Kidney tubule cell (primary cell): ENCODE data around the gene OSBPL1A.
A peak's percentile ranks its signal among the peaks of the same experiment; 100 is the strongest.
"Not testable (repeated sequence)": the region's sequence is repeated elsewhere in the genome, so short reads cannot be mapped to it uniquely, and the experiment has no call there.

ENCODE experiments used
- DNase-seq: peaks from one replicate; pipeline ENCODE4 v3.0.0-alpha.2; 2018; ENCODE audit warnings: low spot score

The OSBPL1A gene

DNA sequence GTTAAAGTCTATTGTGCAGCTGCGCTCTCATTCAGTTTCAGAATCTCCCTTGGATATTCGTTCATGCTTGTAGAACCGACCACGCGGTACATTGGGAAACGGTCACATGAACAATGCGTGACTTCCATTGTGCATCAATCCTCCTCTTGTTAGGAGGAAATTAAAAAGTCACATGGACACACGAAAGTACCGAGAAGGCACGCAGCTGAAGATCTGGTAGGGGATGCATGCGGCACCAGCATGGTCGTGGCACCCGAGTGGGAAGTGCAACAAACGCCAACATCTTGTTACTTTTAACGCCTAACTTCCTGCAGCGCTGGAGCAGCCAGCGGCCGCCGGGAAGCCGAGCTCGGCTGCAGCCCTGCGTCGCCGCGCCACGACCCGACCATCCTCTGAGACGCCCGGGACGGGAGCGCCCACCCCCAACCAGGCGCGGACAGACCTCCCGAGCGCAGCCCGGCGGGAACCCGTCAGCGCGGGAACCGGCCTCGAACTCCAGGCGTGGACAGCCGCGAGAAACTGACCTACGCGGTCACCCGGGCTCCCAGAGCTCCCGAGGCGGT lies 412 bp downstream of the OSBPL1A start:
- DNase-seq, result peak; percentile 58

DNA sequence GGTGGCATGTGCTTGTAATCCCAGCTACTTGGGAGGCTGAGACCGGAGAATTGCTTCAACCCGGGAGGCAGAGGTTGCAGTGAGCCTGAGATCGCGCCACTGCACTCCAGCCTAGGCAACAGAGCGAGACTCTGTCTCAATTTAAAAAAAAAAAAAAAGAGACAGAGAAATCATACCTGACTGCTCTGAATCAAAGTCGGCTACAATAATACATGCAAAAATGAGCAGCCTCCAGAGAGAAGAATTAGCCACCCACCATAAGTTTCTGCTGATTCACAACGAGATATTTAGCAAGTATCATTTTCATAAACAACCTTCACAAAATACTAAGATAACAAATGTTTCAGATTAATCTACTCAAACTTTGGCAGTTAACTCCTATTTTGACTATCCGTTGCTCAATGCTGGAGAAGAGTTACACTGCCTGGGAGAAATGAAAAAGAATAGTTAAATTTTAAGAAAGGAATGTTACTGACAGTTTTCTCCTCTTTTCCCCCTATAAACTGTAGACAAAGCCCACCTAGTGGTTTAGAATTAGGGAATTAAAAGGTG lies 1.5 kb downstream of the OSBPL1A start:
- DNase-seq, result no peak

DNA sequence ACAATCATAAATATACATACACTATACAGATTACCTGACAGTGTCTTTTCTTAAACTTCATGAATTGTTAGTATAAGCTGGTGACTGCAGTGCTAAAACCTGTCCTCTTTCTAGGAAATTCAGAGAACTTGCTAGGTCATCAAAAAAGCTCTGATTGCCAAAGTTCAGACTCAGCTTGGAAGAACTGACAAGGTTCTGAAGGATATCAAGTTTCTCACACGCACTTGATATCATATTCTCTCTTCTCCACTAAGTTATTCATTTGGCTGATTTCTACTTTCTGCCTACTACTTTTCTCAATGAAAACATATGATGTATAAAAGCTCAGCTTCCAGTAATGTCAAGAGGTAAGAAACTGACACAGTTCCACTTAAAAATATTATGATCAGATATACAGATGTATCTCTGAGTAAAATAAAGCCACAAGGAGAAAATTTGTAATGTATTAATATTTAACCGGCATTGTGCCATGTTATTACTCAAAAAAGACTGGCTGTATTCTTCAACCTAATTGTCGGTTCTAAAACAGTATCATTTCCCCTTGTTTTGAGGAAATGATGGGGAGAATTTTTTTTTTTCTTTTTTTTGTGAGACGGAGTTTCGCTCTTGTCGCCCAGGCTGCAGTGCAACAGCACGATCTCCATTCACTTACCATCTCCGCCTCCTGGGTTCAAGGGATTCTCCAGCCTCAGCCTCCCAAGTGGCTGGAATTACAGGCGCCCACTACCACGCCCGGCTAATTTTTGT lies 2.4 kb downstream of the OSBPL1A start:
- DNase-seq, result no peak

DNA sequence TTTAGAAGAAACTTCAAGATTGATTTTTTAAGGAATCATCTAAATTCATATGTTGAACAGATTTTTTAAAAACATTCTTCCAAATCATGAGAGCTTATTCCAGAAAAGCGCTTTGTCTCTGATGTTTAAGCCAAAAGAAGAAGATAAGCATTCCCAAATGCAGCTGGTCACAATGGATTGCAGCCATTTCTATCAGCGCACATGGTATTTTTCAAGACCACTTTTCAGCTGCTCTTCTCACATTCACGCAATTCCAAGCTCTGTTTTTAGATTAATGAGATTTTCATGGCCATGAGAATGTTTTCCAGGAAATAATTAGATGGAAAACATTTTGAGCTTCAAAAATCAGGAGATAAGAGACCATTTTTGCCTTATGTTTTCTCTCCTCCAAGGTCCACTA lies 8.7 kb downstream of the OSBPL1A start:
- no peak for DNase-seq

DNA sequence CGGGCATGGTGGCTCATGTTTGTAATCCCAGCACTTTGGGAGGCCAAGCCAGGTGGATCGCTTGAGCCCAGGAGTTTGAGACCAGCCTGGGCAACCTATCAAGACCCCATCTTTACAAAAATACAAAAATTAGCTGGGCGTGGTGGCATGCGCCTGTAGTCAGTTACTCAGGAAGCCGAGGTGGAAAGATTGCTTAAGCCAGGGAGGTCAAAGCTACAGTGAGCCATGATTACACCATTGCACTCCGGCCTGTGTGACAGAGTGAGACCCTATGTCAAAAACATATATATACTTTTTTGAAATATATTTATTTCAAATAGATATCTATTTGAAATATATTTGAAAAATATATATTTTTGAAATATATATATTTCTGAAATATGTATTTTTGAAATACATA lies 10.9 kb downstream of the OSBPL1A start:
- no peak for DNase-seq

DNA sequence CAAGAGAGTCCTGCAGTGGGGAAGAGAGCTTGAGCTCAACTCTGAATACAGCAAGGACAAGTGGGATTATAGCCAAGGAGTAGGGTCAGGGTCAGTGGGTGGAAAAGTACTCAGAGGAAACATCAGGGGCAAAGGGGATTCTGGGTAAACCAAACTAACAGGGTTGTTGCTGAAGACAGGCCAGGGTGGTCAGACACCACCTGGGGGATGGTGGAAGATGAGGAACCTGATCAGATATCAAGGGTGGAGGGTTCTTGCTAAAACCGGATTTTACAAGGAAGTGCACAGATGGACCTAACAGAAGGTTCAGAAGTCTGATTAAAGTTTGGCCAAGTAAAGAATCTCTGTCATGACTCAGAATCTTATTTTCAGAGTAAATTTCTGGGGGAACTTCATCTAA lies 16.5 kb downstream of the OSBPL1A start:
- no peak for DNase-seq

DNA sequence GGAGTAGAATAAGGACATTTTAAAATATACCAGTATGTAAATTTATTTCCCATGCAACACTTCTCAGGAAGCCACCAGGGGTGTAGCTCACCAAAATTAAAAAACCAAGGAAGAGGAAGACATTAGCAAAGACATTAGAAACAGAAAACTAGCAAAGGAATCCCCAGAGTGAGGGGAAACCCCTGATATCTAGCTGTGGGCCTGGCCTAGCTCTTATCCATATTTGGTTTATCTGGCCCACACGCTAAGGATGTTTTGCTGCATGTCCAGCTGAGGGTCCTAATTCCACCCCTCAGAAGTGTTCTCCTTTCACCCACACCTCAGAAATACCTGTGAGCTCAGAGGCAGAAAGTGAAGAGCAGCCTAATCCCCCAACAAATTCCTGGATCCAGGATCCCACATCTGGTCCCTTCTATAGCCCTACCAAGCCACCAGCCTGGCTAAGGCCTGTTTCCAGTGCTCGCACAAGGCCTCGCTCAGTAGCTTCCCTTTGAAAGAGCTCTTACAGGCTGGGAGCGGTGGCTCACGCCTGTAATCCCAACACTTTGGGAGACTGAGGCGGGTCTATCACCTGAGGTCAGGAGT lies 17.4 kb downstream of the OSBPL1A start:
- no peak for DNase-seq

DNA sequence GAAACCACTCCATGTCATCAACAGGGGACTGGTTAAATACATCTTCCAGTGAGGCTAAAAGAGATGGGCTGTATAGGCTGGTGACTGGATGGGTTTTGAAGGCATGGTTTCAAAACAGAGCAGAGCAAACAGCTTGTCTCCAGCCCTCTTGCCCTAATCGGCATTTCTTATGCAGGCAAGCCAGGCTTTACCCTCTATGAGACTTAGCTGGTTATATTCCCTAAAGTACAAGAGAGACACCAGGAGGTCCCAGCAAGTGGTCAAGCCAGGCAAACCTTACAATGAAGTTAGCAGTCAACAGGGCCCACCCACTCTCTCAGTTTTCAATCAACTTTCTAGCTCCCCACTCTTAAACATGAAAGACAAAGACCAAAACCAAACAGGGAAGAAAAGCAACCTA lies 19.0 kb downstream of the OSBPL1A start:
- no peak for DNase-seq

DNA sequence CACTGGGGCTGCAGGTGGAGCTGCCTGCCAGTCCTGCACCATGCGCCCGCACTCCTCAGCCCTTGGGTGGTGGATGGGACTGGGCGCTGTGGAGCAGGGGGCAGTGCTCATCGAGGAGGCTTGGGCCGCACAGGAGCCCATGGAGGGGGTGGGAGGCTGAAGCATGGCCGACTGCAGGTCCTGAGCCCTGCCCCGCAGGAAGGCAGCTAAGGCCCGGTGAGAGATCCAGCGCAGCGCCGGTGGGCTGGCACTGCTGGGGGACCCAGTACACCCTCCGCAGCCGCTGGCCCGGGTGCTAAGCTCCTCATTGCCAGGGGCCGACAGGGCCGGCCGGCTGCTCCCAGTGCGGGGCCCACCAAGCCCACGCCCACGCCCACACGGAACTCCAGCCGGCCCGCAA lies 21.1 kb downstream of the OSBPL1A start:
- DNase-seq, result not testable (repeated sequence)

DNA sequence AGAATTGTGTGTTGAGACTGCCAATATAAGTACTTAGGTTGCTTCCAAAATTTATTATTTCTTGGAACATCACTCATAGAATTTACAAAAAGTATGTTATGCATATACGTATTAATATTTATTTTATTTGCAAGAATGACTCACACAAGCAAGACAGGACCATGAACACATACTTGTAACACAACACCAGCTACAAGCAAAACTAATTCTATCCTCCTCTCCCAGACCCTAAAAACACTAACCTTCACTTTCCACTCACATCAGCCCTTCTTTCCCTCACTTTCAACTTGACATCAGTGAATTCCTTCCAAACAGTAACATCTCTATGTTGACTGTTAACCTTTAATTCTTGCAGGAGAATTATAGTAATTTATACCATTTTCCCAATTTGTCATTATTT lies 24.3 kb downstream of the OSBPL1A start:
- DNase-seq, result no peak

DNA sequence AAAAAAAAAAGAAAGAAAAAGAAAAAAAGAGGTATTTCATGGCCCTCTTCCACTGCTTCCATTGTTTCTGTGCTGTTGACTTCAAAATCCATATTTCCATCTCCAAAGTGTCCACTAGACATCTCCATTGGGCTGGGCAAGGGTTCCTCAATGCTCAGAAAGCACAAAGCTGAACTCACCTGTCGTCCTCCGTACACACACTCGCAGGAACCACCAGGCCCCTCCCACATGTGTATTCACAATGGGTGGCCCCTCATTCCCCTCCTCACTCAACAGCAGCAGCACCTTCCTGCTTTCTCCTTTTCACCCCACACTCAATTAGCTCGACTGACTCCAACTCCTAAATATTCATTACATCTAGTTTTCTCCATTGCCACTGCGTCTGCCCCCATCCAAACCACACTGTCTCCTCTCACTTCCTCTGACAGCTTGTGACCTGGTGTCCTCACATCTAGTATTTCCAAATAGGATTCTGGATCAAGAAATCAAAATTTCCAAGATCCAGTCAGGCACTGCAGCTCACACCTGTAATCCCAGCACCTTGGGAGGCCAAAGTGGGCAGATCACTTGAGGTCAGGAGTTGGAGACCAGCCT lies 25.2 kb downstream of the OSBPL1A start:
- no peak for DNase-seq

DNA sequence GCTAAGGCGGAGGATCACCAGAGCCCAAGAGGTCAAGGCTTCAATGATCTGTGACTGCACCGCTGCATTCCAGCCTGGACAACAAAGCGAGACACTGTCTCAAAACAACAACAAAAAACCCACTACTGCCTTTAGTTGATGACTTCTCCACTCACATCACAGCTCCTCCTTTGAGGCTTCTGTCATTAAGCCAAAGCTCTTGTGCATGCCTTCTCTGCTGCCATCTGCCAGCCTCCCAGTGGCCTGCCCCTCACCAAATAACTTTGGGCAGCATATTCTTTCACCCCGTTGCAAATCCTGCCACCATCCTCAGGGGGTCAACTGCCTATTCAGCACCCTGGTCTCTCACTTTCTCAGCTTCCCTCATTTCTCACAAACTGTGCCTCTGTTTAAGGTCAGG lies 27.5 kb downstream of the OSBPL1A start:
- DNase-seq, result no peak

DNA sequence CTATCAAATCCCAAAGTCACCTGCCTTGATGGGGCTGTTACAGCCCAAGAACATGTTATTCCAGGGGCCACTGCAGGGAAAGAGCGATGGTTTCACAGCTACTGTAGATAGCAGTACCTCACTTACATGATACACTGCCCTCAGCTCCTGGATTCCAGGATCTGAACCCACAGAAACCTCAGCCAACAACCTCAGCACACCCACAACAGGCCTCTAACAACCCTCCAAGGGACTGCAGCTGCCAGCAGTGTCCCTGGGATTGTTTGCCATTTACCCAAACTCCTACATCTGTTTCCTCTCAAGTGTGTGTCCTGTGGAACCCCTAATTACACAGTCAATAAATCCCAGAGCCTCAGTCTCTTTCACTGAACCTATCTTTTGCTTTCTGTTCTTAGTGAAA lies 28.2 kb downstream of the OSBPL1A start:
- DNase-seq, result no peak

DNA sequence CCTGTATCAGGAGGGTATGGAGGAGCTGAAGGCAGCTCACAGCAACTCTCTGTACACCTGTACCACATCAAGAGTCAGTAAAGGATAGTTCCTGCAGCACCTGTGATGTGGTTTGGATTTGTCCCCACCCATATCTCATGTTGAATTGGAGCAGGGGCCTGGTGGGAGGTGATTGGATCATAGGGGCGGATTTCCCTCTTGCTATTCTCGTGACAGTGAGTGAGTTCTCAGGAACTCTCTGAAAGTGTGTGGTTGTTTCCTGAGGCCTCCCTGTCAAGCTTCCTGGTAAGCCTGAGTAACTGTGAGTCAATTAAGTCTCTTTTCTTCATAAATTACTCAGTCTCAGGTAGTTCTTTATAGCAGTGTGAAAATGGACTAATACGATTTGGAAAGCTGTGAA lies 28.9 kb downstream of the OSBPL1A start:
- DNase-seq, result peak; percentile 75

DNA sequence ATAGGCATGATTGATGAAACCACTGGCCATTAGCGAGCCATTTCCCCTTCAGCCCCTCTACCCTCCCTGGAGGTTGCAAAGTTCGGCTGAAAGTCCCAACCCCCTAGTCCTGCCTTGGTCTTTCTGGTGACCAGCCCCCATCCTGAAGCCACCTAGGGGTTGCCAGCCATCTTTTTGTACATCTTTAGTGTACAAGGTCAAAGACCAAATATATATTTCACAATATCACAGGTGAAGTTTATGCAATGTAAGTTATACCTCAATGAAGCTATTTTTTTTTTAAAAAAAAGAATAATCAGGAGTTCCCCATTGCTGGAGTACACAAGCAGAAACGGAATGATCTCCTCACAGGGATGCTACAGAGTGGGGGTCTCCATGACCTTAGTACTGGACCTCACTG lies 31.3 kb downstream of the OSBPL1A start:
- no peak for DNase-seq

DNA sequence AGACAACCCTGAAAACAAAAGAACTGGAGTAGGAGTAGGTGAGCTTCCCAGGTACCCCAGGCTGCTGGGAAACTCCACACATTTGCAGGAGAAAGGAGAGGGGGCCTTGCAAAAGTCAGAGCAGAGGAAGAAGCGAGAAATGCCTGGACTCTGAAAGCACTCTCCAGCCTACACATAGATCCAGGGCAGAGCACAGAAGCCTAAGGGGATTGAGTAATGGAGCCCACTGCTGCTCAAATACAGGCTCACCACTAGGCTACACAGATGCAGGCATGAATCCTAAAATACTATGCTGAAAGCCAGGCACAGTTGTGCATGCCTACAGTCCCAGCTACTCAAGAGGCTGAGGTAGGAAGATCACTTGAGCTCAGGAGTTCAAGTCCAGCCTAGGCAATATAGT lies 33.4 kb downstream of the OSBPL1A start:
- DNase-seq, result no peak

DNA sequence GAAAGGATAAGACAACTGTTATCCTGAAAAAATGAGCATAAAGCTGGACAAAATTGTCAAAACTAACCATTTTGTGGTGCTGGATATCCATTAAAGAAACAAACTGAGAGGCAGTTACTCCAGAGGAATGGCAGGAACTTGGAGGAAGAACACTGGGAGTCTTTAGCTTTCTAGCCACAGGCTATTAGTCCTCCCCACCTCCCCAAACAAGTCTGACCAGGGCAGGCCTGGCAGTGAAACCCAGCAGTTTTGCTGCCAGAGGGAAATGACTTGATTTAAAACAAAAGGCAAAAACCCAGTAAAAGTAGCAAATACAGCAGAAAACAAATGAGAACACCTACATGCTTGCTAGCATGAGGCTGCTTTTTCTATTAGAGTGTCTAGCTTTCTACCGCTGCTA lies 34.9 kb downstream of the OSBPL1A start:
- no peak for DNase-seq

DNA sequence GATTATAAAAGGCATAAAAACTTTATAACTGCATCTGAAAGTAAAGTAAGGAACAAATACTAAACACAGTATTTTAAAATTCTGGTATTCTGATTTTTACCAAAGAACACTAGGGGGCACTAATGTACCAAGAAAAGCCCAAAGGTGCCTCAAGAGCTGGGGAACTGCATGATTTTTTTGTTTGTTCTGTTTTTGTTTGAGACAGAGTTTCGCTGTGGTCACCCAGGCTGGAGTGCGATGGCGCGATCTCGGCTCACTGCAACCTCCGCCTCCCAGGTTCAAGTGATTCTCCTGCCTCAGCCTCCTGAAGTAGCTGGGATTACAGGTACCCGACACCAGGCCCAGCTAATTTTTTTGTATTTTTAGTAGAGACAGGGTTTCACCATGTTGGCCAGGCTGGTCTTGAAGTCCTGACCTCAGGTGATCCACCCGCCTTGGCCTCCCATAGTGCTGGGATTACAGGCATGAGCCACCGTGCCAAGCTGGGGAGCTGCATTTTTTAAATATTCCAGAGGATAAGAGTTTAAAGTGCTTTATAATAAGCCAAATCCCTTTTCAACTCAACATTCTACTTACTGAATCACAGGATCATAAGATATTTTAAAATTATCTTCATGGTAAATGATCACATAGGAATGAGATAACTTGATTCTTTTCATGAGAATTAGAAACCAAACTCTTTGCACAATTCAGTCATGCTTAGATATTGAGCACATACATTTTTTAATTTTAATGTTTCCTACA lies 37.7 kb downstream of the OSBPL1A start:
- peak; percentile 59 for DNase-seq

DNA sequence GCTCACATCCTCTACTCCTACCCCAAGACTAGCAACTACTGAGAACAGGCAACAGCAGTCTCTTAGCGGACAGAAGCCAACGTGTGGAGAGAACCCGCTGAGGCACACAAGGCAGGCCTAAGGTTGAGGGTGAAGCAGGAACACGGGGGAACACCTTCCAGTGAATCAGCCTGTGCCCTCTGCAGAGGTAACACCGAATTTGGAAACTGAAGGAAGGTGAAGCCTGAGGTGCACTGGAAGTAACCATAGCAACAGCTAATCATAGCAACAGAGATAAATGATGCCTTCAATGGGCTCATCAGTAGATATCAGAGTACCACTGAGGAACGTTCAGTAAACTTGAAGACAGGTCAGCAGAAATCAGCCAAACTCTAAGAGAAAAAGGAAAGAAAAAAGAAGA lies 43.3 kb downstream of the OSBPL1A start:
- DNase-seq, result no peak

DNA sequence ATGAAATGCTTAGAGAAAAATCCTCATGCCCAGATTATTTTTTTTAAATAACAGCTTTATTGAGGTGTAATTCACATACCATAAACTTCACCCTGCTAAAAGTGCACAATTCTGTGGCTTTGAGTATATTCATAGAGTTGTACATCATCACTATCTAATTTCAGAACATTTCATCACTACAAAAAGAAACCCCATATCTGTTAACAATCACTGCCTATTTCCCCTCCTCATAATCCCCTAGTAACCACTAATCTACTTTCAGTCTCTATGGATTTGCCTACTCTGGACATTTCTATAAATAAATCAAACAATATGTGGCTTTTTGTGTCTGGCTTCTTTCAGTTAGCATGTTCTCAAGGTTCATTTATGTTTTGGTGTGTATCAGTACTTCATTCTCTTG lies 51.4 kb downstream of the OSBPL1A start:
- DNase-seq, result no peak

DNA sequence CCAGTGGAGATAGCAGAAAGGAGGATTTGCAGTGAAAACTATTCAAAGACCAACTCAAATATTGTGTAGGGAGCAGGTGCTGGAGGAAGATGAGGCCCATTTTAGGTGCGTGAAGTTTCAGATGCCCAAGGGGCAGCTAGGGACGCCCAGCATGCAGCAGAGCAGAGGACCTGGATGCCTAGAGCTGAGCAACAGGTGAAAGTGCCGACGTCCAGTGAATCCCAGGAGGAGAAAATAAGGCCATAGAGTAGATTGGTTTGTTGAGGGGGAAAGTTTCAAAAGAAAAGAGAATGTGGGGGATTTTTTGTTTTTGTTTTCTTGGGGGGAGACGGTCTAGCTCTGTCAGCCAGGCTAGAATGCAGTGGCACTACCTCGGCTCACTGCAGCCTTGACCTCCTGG lies 53.1 kb downstream of the OSBPL1A start:
- DNase-seq, result no peak

DNA sequence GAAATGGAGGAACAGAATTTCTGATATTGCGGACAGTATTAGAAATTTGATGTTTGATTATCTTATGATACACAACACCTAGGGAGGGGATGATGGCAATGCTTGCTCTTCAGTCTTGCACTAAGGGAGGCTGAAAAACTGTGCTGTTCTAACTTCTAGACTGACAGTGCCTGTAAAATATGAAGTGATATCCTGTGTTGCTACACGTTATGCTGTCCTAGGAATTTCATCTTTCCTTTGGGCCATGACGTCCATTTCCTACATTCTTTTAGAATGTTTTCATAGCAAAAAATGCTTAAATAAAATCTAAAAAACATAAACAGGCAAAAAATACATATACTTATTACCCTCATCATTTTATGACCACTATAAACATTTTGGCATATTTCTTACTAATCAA lies 55.3 kb downstream of the OSBPL1A start:
- DNase-seq, result no peak
